ENCODE data around the gene CPLANE2.
"Not testable (repeated sequence)": the region's sequence is repeated elsewhere in the genome, so short reads cannot be mapped to it uniquely, and the experiment has no call there.

The CPLANE2 gene

DNA sequence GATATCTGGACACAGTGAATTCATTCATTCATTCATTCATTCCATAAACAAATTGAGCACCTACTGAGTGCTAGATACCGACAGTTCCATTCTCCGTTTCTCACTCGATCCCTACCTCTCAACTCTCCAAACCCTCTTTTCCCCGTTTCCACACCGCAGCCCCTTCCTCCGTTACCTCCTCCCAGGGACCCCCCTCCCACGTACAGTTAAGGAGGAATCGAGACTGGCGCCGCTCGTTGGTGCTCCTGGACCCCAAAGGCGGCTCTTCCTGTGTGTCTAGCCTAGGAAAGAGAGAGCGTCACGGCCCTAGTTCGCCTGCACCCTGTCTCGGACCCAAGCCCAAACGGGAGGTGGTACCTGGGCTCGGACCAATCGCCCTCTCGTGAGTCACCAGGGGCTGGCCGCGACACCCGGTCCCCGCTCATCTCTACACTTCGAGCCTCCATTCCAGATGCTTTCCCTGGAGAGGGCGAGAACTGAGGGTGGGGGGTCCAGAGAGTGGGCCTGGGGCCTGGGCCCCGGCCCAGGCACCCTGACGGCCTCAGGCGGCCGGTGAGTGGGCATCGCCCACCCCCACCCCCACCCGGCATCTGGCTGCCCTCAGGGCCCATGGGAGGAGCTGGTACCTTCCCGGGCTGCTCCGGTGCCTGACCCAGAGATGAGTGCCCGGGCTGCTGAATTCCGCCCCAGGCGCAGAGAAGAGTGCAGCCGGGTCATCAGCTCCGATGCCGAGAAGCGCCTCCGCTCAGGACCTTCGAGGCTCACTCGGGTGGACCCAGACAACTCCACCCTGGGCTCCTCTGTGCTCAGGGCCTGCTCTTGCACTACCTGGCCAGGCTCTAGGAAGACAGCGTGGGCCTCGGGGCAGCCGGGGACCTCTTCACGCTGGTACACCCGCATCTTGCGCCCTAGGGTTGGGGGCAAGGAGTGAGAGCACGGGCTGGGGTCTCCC lies 29.4 kb downstream of the CPLANE2 start:
- DNase-seq: no peak

DNA sequence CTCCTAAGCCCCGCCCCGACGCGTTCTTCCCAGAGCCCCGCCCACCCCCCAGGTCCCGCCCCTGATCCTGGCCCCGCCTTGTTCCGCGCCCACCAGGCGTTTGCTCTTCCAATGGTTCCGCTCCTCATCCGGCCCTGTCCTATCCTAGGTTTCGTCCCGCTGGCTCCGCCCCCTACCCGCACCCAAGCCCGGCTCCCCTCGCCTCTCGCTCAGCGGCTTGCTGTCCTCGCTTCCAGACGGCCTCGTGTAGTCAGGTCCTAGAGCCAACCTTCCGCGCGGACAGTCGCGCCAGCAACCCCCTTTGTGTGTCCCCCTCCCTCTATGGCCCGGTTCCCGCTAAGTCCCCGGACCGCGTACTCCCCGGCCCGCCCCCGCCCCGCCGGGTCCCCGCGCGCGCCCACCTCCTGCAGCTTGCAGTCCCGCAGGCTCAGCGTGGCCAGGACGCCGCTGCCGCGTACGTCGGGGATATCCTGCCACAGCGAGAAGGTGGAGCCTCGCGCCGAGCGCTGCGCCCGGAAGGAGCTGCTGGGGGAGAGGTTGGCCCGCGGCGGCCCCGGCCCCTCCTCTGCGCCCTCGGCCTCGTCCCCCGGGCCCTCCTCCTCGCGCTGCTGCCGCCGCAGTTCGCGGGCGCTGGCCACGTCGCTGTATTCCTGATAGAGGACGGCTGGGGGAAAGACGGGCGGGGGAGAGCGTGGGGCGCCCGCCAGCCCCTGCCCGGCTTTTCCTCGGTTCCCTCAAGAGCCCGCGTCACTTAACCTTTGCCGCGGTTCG lies 30.3 kb downstream of the CPLANE2 start:
- peak; percentile 99 for DNase-seq

DNA sequence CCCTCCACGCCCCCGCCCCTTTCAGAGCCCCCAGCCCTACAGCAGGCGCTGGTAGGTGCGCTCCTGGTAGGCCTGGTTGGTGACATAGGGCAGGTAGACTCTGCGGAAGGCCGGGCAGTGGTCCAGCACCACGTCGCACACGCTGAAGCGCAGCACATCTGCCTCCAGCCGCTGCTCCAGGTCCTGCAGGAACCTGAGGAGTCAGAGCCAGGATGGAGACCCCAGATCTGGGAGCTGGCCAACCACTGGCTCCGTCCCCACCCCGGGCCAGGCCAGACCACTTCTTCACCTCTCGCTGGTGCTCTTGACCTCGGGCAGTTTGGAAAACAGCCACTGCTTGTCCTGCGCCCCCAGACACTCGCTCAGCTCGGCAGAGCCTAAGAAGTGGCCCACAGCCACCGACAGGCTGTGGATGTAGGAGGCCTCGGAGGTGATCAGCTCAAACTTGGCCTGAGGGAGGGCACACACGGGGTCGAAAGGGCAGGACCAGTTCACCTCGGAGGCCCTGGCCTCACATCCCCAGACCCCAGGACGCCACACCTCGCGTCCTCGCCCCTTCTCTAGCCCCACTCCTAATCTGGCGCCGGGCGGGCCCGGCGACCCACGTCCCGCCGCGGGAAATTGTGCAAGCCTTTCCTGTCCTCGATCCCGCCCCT lies 31.0 kb downstream of the CPLANE2 start:
- DNase-seq: no peak

GRCh38 chr1:16205334-16205671 lies 31.7 kb downstream of the CPLANE2 start:
- no peak for DNase-seq

DNA sequence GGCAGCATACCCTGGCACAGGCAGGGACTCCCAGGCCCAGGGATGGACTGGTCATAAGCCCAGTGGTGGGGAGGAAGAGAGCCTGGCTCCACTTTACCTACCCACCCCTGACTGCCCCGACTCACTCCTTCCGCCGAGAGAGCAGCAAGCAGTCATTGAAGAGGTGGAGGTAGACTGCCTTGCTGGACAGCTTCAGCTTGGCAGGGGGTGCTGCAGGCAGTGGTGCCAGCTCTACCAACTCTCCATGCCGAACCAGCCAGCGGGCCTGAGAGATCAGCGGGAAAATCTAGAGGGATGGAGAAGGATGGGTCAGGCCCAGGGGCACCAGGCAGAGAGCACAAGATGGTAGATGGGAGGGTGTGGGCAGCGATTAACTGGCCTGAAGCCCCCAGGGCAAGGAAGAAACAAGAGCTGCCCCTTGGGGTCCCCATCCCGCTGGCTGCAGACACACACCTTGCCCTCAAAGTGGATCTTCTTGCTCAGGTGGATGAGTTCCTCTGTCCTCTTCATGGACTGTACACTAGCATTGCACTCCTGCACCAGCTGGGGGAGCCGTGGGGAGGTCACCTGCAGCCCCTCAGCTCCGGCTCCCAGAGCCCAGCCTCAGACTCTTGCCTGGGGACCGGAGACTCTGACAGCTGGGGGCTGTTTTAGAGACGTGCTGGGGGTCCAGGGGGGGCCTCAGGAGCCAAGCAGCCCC lies 32.2 kb downstream of the CPLANE2 start:
- DNase-seq: peak; percentile 54

- DNase-seq: no peak
Observed at GRCh38 chr1:16204216-16204615, 32.8 kb downstream of the CPLANE2 start.

GRCh38 chr1:16203550-16203949 lies 33.4 kb downstream of the CPLANE2 start:
- no peak for DNase-seq

GRCh38 chr1:16202281-16203210 lies 34.4 kb downstream of the CPLANE2 start:
- DNase-seq: no peak

DNA sequence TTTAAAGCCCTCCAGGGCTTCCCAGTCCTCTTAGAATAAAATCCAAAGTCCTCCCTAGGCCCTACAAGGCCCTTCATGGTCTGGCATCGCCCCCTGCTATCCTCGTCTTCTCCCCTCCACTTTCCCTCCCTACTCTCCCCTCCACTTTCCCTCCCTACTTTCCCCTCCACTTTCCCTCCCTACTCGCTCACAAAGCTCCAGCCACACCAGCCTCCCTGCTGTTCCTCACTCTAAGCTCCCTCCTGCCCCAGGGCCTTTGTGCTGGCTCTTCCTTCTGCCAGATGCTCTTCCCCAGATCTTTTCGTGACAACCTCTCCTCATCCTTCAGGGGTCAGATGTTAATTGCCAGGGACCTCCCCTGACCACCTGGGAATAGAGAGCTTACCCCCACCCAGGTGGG lies 37.3 kb downstream of the CPLANE2 start:
- DNase-seq: no peak

DNA sequence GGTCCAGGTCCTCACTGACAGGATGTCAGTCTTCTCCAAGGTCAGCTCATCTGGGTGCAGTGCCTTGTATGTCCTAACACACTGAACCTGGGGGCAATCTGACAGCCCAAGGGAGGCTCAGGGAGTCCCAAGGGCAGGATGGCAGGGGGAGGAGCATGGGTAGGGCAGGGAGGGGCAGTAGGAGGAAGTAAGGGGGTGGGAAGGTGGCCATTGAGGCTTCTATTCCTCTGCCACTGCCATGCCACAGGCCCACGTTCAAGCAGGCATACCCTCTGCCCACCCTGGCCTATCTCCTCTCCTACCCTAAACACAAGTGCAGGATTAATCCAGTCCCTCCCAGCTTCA lies 37.9 kb downstream of the CPLANE2 start:
- DNase-seq: no peak

GRCh38 chr1:16198444-16199156 lies 38.4 kb downstream of the CPLANE2 start:
- no peak for DNase-seq

DNA sequence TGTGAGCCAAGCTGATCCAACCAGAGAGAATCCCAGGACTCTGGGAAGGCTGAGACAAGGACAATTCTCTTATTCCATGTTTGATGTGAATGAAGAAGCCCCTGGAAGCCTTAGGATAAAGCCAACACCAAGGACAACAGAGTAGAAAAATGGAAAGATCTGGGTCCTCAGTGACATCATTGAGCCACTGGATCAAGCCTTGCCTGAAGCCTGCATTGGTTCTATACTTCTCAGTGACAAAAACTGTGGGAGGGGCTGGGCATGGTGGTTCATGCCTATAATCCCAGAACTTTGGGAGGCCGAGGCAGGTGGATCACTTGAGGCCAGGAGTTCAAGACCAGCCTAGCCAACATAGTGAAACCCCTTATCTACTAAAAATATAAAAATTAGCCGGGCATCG lies 40.1 kb downstream of the CPLANE2 start:
- no peak for DNase-seq

GRCh38 chr1:16196139-16196538 lies 40.8 kb downstream of the CPLANE2 start:
- not testable (repeated sequence) for DNase-seq

GRCh38 chr1:16195518-16195905 lies 41.5 kb downstream of the CPLANE2 start:
- DNase-seq: no peak

DNA sequence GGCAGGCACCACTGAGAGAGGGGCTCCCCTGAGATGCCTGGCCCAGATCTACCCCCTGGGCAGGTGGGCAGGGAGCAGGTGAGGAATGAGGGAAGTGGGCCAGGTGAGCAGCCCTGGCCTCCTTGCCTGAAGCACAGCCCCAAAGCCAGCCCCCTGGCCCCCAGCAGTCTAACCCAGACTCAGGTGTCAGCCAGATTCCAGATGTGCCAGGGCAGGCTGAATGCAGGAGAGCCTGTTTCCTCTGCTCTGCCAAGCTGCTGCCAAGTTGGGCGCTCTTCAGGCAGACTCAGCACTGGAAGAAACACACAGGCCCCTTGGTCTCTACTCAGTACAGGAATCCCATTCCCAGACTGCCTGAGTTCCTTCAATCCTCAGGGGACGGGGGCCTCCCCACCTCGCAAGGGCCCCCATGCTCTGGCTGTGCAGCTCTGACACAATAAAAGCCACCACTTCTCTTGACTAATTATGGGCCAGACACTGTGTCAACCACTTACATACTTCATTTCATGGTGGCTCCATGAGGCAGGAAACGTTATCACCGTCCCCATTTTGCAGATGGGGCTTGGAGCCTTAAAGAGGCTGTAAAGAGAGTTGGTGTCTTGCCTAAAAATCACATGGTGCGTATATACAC lies 45.0 kb downstream of the CPLANE2 start:
- peak; percentile 38 for DNase-seq

DNA sequence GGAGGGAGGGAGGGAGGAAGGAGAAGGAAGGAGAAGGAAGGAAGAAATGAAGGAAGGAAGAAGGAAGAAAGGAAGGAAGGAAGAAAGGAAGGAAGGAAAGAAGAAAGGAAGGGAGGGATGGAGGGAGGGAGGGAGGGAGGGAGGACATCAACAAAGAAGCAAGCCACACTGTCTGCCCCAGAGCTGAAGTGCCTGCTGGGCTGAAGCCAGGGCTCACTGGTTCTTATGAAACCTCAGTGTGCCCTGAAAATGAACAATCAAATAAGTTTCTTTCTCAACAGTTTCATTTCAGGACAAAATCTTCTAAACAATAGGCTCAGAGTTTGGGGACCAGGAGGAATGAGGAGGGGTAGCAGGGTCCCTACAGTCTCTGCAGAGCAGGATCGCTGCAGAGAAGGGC lies 45.7 kb downstream of the CPLANE2 start:
- peak; percentile 24 for DNase-seq

DNA sequence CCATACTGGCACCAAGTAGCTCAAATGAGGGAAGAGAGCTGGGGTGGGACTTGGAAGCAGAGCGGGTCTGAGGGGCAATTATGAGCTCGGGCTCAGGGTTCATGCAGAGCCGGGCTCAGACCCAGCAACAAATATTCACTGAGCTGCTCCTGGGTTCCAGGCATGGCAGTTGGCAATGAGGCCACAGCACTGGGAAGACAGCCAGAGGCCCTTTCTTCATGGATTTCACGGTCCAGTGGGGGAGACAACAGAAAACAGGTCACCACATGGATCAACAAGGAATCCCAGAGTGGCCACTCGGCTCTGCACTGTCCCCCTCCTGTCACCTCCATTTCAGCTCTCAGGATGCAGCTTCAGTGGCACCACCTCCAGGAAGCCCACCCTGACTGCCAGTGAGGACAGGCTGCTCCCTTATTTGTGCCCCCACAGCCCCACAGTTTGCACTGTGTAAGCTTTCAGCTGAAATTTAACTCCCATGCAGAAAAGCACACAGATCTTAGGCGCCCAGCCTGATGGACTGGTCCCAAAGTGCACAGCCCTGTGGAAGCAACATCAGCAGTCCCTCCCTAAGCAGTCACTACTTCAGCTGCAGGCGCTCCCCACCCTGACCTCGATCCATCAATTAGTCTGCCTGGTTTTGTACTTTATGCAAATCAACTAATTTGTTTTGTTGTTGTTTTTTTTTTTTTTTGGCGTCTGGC lies 46.9 kb downstream of the CPLANE2 start:
- peak; percentile 90 for DNase-seq

DNA sequence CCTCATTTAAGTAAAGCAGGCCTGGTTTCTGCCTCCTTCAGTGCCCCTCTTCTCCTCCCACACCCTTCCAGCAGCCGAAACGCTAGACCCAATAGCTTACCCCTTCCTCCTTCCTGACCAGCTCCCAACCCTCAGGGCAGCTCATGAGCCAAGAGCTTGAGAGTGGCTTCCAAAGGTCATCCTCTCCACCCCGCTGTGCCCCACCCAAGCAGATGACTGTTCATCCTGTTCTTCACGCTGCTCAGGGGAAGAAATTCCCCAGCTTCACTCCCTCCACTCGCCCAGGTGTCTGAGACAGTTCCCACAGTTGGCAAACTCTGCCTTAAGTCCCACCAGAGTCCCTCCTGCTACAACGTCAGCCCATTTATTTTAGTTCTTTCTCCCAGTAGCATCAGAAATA lies 48.0 kb downstream of the CPLANE2 start:
- DNase-seq: no peak

- DNase-seq: peak; percentile 74
Observed at GRCh38 chr1:16187748-16188401, 49.1 kb downstream of the CPLANE2 start.
